ENCODE measurements around the gene MMS22L.

Gene MMS22L

DNA sequence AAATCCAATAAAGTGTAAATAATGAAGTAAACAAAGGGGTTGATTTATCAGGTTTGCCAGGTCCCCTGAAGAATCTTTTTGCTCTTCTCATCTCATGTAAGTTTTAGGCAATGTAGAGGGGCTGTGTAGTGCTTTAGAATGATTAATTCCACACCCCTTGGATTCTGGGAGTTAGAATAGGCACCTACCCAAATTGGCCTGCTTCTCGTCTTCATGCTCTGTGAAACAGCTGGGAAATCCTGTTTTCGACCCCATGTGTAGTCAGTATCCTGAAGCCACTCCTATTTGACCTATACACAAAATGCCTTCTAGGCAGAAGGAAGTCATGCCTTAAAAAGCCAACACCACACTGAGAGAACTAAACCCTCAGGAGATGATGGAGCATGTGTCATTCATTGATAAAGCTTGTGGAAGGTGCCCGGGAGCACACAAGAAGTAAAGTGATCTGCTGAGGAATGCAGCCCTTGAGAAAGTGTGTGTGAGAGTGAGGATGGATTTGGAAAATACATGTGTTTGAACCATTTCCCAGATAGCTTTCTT, 187.6 kb downstream of the MMS22L start:
- no peak overlapping the region for H3K4me3 ChIP-seq (ENCODE audit: low read depth, low read length)
- TF ChIP-seq, protein P1, sequence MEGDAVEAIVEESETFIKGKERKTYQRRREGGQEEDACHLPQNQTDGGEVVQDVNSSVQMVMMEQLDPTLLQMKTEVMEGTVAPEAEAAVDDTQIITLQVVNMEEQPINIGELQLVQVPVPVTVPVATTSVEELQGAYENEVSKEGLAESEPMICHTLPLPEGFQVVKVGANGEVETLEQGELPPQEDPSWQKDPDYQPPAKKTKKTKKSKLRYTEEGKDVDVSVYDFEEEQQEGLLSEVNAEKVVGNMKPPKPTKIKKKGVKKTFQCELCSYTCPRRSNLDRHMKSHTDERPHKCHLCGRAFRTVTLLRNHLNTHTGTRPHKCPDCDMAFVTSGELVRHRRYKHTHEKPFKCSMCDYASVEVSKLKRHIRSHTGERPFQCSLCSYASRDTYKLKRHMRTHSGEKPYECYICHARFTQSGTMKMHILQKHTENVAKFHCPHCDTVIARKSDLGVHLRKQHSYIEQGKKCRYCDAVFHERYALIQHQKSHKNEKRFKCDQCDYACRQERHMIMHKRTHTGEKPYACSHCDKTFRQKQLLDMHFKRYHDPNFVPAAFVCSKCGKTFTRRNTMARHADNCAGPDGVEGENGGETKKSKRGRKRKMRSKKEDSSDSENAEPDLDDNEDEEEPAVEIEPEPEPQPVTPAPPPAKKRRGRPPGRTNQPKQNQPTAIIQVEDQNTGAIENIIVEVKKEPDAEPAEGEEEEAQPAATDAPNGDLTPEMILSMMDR (IDR thresholded peaks at IDR 0.05; ENCODE audit: low read depth, low read length) = no peak

DNA sequence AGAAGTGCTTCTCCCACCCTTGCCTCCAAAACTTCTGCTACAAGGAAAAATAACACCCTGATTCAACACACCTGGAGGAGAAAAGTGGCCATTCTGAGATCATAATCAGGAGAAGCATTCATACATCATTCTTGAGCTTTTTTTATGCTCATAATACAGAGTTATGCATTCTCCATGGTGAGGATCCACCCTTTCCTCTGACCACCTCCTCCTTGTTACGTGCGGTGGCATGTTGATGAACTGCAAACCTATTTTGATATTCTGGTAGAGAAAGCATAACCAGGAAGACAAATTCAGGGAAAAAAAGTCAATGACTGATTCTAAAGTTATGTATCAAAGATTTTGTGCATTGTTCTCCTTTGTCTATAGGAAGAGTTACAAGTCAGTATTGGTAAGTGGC, 188.6 kb downstream of the MMS22L start:
- no peak overlapping the region for H3K4me3 ChIP-seq (ENCODE audit: low read depth, low read length)
- TF ChIP-seq, protein P1 (IDR thresholded peaks at IDR 0.05; ENCODE audit: low read depth, low read length) = no peak

DNA sequence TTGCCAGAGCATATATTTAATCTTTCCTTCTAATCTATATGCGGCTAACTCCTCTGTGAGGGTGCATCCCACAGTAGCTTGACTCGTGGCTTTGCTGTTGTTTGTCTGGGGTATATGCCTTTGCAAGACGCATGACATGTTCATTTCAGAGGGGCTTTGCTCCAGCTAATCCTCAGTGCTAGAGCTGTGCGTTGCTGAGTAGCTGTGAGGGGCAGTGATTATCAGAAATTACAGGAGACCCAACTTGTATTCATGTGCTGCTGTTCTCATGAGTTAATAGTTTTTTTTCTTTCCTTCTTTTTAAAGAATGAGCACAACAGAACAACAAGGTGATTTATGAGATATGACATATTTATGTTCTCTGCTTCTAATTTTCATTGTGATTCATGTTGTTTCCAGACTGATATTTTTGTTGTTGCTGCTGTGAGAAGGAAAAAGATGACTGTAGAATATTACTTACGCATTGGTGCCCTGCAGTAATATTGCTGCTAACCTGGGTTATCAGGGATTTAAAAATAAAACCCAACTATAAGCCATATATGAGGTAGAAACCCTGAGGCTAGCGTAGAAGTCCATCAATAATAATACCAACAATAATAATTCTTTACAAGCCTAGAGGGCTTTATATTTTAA, 190.2 kb downstream of the MMS22L start:
- no peak overlapping the region for H3K4me3 ChIP-seq (ENCODE audit: low read depth, low read length)
- TF ChIP-seq, protein P1 (IDR thresholded peaks at IDR 0.05; ENCODE audit: low read depth, low read length) = no peak
